AG20443 (cell line): ENCODE data around the gene CCDC171.
A peak's percentile ranks its signal among the peaks of the same experiment; 100 is the strongest.

Source experiments
- DNase-seq: peaks from one replicate; pipeline ENCODE4 v3.0.0; 2012; ENCODE audit warnings: low spot score, mixed read lengths

Gene CCDC171

DNA sequence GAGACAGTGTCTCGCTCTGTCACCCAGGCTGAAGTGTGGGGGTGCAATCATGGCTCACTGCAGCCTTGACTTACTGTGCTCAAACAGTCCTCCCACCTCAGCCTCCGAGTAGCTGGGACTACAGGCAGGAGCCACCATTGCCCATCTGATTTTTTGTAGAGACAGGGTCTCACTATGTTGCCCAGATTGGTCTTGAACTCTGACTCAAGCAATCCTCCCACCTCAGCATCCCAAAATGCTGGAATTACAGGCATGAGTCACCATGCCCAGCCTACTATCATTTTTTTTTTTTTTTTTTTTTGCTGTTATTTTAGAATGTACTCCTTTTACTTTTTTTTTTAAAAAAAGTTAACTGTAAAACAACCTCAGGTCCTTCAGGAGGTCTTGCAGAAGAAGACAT, 449.0 kb downstream of the CCDC171 start:
- DNase-seq = no peak

DNA sequence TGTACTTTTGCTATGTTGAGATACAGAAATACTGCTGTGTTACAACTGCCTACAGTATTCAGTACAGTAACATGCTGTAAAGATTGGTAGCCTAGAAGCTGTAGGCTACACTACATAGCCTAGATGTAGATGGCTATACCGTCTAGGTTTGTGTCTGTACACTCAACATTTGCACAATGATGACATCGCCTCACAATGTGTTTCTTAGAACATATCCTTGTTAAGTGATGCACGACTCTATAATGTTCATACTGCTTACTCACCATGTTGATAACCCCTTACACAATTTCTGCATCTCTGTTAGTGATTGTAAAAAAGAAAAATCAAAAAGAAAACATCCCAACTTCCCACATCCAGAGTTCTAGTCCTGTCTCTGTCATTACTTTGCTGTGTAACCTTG, 450.0 kb downstream of the CCDC171 start:
- no peak for DNase-seq

DNA sequence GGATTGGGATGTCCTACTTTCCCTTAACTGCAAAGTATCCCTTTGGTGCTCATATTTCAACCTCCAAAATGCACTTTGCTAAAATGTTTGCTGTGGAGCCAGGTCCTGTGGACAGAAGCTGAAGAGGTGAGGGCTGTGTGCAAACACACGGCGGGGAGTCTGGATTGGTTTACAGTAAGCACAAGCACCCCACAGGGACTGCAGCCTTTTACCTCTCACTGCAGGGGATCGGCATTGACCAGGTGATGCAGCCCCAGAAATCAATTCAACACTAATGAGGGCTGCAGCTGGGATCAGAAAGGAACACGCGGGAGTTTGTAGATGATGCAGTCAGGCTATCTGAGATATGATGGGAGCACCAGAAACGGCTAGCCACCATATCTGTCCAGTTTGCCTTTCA, 450.9 kb downstream of the CCDC171 start:
- no peak for DNase-seq

- no peak for DNase-seq
These were observed 451.8 kb downstream of the CCDC171 start for GRCh38 chr9:16004613-16005012.

DNA sequence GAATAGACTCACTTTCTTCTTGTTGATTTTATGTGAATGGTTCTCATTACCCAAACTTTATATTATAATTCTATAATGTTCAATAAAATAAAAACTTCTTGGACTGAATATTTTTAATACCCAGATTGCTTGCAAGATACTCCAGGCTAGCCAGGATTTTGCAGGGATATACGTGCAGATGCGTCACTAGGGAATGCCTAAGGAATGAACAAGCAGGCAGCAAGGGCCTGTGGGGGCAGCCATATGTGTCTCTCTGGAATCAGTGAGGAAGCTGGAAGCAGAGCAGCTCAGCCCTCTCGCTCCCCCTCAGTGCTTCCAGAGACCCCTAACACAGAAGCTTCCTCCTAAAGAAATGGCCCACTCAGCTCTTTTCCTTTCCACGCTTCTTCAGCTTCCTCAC, 457.4 kb downstream of the CCDC171 start:
- no peak for DNase-seq

GRCh38 chr9:16012621-16013020, 459.8 kb downstream of the CCDC171 start:
- peak; percentile 33 for DNase-seq

DNA sequence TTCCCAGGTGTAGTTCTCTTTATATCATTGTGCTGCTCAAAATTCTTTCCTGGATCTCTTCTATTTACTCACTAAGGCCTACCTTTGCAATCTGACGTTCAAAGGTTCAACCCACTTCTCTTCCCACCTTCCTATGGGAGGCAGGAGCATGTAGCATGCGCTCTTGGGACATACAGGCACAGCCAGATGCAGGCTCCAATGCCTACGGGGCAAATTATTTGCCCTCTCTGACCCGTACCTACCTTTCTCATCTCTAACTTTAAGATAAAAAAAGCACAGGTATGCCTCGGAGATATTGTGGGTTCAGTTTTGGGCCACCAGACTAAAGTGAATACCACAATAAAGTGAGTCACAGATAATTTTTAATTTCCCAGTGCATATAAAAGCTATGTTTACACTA, 460.5 kb downstream of the CCDC171 start:
- no peak for DNase-seq

DNA sequence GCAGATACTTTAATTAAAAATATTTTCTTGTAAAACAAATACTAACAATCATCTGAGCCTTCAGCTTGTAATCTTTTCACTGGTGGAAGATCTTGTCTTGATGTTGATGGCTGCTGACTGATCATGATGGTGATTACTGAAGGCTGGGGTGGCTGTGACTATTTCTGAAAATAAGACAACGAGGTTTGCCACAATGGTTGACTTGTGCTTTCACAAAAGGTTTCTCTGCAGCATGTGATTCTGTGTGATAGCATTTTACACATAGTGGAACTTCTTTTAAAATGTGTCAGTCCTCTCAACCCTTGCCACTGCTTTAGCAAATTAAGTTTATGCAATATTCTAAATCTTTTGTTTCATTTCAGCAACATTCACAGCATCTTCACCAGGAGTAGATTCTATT, 461.0 kb downstream of the CCDC171 start:
- no peak for DNase-seq

- DNase-seq = no peak
These were observed 469.4 kb downstream of the CCDC171 start for GRCh38 chr9:16022228-16022627.

- peak; percentile 39 for DNase-seq
These were observed 470.6 kb downstream of the CCDC171 start for GRCh38 chr9:16023446-16023845.
